Measurements from ENCODE around the gene NPW.
"Not testable (repeated sequence)": the region's sequence is repeated elsewhere in the genome, so short reads cannot be mapped to it uniquely, and the experiment has no call there.

NPW gene

GRCh38 chr16:2009791-2010510 is 9.6 kb upstream of the NPW start, which contains the start of gene ZNF598:
ZNF598 (minus strand) TSS chr16:2009821.
- Histone ChIP-seq H3K9me3 (ENCODE audit: control insufficient read depth, low read length) (no peaks in the 10 kb centered on the region), H3K27me3 (ENCODE audit: control insufficient read depth, insufficient read depth, low read length) (no peaks in the 10 kb centered on the region), H3K36me3 (ENCODE audit: control insufficient read depth, insufficient read depth, low read length) (no peaks in the 10 kb centered on the region), H3K9ac (peak within 1 kb of the TSS; percentile 61), H3K79me2 (peaks cover 34% of the 10 kb centered on the region), H3K4me1 (peaks cover 10% of the 10 kb centered on the region), H3K4me3 (ENCODE audit: low read depth, low read length) (peak within 1 kb of the TSS; percentile 70), H3K4me2 (ENCODE audit: low read length) (peak within 1 kb of the TSS; percentile 96), H2AFZ (peak within 1 kb of the TSS; percentile 87), H3K27ac (peak within 1 kb of the TSS; percentile 77)
- TF ChIP-seq CTCF (IDR thresholded peaks at IDR 0.05): no peak

GRCh38 chr16:2011726-2012125 is 7.9 kb upstream of the NPW start:
- not testable (repeated sequence) for H3K4me3 ChIP-seq (ENCODE audit: low read depth, low read length); H2AFZ ChIP-seq; H3K27me3 ChIP-seq (ENCODE audit: control insufficient read depth, insufficient read depth, low read length); H3K36me3 ChIP-seq (ENCODE audit: control insufficient read depth, insufficient read depth, low read length); H3K9ac ChIP-seq; H3K9me3 ChIP-seq (ENCODE audit: control insufficient read depth, low read length); H3K4me2 ChIP-seq (ENCODE audit: low read length); H3K27ac ChIP-seq
- H3K79me2 ChIP-seq: peaks cover 17% of the 10 kb centered on the region
- peaks cover 10% of the 10 kb centered on the region for H3K4me1 ChIP-seq

- TF ChIP-seq CTCF (IDR thresholded peaks at IDR 0.05): no peak
- Histone ChIP-seq H3K9ac (no peak overlapping the region), H2AFZ (no peak overlapping the region), H3K4me3 (ENCODE audit: low read depth, low read length) (no peak overlapping the region), H3K27me3 (ENCODE audit: control insufficient read depth, insufficient read depth, low read length) (no peaks in the 10 kb centered on the region), H3K79me2 (no peaks in the 10 kb centered on the region), H3K36me3 (ENCODE audit: control insufficient read depth, insufficient read depth, low read length) (no peaks in the 10 kb centered on the region), H3K9me3 (ENCODE audit: control insufficient read depth, low read length) (no peaks in the 10 kb centered on the region), H3K27ac (no peak overlapping the region), H3K4me2 (ENCODE audit: low read length) (no peak overlapping the region), H3K4me1 (peaks cover 6% of the 10 kb centered on the region)
Measured at GRCh38 chr16:2013527-2013926, 6.1 kb upstream of the NPW start.

DNA sequence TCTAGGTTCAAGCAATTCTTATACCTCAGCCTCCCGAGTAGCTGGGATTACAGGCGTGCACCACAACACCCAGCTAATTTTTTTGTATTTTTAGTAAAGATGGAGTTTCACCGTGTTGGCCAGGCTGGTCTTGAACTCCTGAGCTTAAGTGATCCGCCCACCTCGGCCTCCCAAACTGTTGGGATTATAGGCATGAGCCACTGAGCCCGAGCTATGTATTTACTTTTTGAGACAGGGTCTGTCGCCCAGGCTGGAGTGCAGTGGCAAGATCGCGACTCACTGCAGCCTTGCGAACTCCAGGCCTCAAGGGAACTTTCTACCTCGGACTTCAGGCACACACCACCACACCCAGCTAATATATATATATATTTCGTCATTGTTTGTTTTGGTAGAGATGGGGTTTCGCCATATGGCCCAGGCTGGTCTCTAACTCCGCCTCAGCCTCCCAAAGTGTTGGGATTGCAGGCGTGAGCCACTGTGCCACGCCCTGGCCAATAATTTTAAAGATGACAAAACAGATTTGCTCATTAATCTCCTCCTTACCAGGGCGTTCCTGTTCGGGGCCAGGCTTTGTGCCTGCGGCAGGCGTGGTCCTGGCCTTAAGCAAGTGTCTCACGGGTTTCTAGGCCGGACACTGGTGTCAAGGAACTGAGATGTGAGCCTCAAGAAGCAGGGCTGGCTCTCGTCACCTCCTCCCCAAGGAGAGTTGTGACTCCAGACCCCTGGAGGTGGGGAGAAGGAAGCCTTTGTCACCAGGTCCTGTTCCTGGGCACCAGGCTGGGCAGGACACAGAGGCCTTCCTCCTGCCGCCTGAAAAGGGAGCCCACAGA is 4.3 kb upstream of the NPW start:
- Histone ChIP-seq H3K4me1 (peaks cover 2% of the 10 kb centered on the region), H3K27ac (no peak overlapping the region), H3K79me2 (no peaks in the 10 kb centered on the region), H3K9ac (no peak overlapping the region), H3K4me3 (ENCODE audit: low read depth, low read length) (no peak overlapping the region), H2AFZ (no peak overlapping the region), H3K4me2 (ENCODE audit: low read length) (no peak overlapping the region), H3K9me3 (ENCODE audit: control insufficient read depth, low read length) (no peaks in the 10 kb centered on the region), H3K27me3 (ENCODE audit: control insufficient read depth, insufficient read depth, low read length) (no peaks in the 10 kb centered on the region), H3K36me3 (ENCODE audit: control insufficient read depth, insufficient read depth, low read length) (no peaks in the 10 kb centered on the region)
- no peak for TF ChIP-seq CTCF (IDR thresholded peaks at IDR 0.05)

DNA sequence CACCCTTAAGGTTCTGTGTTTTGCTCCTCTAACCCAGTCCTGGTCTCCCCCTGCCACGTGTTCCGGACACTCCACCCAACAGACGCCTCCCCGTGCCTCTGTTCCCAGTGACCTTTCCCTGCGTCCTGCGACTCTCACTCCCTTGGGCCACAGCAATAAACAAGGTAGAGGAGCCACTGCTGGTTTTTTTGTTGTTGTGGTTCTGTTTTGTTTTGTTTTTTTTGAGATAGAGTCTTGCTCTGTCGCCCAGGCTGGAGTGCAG is 3.7 kb upstream of the NPW start:
- no peaks in the 10 kb centered on the region for H3K4me1 ChIP-seq
- no peak overlapping the region for H3K9ac ChIP-seq
- H2AFZ ChIP-seq: no peak overlapping the region
- H3K79me2 ChIP-seq: no peaks in the 10 kb centered on the region
- H3K36me3 ChIP-seq (ENCODE audit: control insufficient read depth, insufficient read depth, low read length): no peaks in the 10 kb centered on the region
- no peak overlapping the region for H3K4me2 ChIP-seq (ENCODE audit: low read length)
- H3K27ac ChIP-seq: no peak overlapping the region
- H3K27me3 ChIP-seq (ENCODE audit: control insufficient read depth, insufficient read depth, low read length): no peaks in the 10 kb centered on the region
- no peaks in the 10 kb centered on the region for H3K9me3 ChIP-seq (ENCODE audit: control insufficient read depth, low read length)
- no peak overlapping the region for H3K4me3 ChIP-seq (ENCODE audit: low read depth, low read length)
- TF ChIP-seq CTCF (IDR thresholded peaks at IDR 0.05): no peak
